Activated gamma-delta T cell (primary cell): Measurements from ENCODE around the gene SNN.

Source experiments
- DNase-seq: peaks from one replicate; lab custom pipeline; 2025; lab: John Stamatoyannopoulos, UW

SNN gene

DNA sequence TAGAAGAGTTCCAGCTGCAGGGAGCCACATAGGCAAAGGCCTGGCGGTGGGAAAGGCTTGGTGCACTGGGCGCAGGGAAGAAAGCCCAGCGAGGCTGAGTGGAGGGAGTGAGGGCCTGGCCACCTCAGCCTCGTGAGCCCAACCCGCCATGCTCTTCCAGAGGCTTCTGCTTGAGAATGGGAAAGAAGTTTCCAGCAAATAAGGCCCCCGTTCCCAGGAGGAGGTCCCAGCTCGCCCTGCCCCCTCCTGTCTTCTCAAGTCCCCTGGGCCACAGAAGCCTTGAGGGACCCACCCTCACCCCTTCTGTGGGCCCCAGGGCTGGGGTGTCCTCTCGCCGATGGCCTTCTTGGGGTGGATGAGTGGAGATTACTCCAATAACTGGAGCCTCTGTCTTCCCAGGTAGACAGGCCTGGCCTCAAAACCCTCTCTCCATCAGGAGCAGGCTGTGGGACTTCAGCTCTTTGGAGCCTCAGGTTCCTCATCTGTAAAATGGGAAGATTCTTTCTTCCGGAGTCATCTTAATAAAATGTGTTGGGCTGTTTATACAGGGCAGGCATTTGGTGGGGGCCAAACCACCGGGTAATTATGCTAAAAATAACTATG lies 933 bp upstream of the SNN start:
- no peak for DNase-seq

DNA sequence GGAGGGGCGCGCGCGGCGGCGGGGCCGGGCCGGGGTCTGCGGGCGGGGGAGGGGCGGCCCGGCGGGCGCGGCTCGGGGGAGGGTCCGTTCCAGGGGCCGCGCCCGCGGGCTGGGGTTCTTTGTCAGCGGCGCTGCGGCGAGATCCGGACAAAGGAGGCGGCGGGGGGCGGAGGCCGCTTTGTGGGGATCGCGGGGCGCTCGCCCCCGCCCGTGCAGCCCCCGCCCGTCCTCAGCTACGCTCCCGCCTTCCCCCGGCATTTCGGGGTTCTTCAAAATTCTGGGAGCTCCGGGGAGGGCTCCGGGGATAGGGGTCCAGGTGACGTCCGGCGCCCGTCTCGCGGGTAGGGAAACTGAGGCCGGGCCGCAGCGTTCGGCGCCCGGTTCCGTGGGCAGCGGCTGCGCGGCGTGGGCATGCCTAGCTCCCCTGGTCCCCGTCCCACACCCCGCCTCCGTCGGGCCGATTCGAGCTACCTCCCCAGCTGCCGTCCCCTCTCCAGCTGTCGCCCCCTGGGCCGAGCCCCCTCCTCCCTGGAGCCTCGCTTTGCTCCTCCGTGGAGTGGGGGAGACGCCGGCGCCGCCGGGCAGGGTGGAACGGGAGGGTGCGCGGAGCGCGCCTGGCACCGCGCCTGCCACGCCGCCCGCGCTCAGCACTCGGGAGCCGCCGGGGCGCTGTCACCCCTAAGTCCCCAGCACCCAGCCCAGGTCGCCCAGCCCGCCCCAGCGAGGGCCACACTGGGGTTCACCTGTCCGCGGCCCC lies 546 bp downstream of the SNN start:
- no peak for DNase-seq

DNA sequence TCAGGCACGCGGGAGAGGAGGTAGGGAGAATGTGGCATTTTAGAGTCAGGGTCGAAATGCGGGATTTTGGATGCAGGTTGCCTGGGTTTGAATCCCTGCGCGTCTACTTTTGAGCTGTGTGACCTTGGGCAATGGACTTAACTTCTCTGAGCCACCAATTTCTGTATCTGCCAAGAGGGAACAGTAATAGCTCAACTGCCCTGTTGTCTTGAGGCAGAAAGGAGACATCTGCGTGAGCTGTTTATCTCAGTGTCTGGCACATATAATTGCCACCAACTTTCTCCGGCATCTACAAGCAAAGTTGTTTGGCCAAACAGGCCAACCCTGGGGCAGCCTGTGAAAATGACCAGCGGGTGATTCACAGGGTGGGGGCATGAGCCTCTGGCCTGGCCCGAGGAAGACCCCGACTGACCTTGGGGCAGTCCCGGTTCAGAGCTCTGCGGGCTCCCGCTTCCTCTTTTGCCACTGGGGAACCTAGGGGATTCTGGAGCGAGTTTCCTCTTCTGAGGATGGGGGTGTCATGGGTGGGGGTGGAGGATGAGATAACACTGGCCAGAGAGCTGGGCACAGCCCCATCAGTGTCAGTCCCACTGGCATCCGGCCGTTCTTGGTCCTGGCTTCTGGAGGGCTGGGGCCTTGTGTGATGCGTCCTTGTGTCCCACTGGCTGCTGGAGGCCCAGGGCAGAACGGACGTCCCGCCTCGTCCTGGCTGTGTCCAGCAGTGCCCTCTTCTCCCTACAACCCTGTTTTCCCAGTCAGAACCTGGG lies 1.3 kb downstream of the SNN start:
- no peak for DNase-seq

DNA sequence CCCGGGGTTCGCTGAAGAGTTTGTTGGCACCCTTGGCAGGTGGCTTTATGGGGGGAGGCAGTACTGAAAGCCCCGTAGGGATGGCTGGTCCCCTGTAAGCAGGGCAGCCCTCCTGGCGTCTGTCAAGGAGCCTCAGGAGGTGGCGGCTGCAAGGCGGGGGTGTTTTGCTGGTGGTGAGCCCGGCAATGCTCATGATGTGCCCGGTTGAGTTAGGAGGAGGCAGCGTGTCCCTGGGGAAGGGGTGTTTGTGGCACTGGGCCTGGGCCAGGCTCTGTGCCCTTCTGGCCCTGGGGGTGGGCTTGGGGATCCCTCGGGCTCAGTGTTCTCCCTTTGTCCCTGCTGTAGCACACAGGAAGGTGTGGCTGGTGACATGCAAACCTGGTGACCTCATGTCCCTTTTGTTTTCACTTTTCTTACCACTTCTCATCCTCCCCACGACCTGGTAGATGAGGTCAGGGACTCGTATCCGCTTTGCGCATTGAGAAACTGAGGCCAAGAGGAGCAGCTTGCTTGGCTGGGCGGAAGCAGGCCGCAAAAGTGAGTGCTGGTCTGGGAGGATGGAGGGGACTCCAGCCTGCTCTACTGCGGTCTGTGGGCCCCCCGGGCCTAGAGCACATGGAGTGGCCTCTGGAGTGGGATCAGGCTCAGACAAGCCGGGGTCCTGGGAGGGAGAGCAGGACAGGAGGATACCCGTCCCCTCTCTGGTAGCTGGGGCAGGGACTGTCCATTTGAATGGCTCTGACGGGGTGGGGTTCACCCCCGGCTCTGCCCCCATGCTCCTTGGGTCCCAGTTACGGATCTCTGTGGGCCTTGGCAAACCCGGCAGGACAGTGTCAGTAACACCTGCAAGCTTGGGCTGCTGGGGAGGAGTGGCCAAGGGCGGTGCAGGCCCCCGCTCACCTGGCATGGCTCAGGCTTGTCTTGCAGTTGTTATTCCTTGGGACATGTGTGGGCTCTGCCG lies 2.2 kb downstream of the SNN start:
- DNase-seq, result no peak

DNA sequence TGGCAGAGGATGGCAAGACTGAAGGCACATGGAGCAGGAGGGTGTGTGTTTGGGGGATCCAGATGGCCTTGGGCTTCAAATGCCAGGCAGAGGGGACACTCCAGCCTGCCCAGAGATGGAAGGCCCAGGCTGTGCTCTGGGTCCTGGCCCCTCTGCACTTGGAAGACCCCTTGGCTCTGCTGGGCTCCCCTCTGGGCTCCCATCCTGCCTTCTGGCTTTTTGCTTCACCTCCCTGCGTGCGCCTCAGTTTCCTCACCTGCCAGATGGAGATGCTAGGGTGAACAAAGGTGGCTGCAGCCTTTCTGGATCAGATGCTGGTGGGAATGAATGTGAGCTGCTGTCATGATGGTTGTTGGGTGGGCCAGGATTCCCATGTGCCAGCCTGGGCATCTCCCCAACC lies 3.0 kb downstream of the SNN start:
- no peak for DNase-seq

DNA sequence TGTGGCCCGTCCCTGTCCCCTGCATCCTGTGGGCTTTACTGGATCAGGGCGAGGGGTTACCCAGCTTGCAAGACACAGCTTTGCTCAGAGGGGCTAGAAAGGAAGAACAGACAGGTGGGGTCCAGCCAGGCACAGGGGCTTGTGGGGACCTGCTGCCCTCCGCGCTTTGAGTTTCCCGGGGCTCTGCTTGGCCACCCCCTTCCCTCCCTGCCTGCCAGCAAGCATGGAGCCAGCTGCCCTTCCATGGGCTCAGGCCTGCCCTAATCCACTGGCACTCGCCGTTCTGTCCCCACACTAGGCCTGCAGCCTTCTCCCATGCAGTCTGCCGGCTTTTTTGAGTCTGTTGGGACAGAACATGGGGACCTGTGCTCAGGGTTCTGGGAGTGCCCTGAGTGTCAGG lies 3.4 kb downstream of the SNN start:
- no peak for DNase-seq

DNA sequence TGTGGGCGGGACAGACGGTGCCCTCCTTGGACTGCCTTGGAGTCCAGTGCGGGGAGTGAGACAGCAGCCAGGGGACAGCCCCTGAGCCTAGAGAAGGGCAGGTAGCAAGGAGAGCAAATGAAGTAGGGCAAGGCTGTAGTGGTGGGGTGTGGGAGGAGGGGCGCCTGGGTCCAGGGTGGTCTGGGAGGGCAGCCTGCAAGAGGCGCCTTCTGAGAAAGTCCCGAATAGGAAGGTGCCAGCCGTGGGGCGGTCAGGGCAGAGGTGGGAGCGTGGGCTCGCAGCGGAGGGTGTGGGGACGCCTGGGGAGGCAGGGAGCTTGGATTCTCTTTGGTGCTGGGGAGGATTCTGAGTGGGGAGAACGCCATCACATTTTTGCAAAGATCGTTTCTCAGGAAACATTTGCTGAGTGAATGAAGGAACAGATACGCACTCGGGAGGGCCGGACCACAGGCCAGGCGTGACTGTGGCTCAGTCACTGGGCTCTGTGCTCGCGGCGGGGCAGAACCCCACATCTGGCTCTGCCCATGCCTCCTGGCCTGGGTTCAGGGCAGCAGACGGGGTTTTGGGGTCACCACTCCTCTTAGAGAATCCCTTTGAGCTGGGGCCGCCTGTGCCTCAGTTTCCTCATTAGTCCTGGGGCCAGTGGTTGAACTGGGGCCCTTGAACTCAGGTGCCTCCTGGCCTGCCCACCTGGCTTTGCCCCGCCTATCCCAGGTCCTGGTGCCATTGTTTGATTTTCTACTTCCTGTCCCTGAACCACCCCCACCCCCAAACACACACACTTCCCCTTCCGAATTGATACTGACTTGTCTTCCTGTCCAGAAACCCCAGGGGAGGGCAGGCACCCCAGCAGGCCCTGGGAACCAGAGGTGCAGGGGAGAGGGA lies 4.2 kb downstream of the SNN start:
- DNase-seq, result no peak

DNA sequence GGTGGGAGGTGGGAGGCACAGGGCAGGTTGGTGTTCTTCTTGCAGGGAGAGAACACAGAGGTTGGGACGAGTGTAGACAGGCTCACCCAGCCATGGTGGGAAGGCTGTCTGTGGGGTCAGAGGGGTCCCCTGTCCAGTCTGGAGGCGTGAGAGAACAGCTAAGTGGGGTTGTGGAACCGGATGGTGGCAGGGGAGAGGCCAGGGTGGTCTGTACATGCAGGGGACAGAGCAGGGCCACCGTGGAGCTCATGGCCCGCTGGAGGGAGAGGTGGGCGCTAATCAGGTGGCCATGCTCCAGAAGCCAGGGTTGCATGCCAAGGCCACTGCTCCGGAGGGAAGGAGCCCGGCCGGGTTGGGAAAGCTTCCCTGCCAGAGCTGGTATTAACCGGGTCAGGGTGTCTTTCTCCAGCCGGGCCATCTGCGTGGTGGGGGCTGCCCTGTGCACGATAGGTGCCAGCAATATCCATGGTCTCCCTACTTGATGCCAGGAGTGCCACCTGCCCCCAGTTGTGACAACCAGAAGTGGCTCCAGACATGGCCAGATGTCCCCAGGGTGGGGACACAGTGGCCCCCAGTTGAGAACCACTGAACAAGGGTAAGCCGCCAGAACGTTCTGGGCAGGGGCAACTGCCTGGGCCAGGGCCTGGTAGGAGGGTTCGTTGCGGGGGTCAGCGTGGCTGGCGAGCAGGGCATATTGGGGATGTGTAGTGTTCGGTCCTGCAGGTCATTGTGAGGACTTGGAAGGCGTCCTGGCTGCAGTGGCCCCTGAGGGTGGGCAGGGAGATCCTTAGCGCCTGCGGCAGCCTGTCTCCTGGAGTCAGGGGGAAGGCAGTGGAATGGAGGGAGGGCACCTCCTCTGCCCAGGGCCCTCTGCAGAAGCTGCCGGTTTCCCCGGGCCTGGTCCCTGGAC lies 5.1 kb downstream of the SNN start:
- no peak for DNase-seq

DNA sequence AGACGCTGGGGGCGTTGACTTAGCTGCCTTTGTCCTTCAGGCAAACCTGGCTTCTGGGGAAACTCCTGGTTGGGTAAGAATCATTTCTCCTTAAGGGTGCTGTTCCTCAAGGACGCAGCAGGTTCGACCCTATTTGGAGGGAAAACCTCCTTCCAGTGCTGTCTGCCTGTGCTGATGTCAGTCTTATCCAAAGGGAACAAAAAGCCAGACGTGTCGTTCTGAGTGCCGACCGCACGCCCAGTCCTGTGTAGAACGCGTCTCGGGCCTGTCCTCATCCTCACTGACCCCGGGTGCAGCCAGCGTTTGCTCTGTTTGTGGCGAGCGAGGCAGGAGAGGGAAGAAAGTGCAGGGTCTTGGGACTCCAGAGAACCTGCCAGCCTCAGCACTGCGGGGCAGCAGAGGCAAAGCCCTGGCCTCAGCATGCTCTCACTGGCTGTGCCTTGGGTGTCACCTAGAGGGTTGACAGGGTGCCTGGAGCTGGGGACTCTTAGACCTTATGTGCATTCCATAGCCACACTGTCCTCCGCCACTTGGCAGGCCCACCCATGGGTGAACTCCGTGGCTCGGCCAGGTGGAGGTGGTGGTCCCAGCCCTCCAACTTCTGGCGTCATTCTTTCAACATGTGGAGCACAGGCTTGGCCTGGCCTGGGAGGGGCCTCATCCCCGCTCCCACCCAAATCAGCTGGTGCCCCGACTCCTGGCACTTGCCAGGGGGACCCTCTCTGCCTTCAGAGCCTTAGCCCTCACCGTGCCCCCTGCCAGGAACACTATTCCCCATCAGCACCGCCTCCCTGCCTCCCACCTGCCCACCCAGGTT lies 6.0 kb downstream of the SNN start:
- DNase-seq, result no peak

DNA sequence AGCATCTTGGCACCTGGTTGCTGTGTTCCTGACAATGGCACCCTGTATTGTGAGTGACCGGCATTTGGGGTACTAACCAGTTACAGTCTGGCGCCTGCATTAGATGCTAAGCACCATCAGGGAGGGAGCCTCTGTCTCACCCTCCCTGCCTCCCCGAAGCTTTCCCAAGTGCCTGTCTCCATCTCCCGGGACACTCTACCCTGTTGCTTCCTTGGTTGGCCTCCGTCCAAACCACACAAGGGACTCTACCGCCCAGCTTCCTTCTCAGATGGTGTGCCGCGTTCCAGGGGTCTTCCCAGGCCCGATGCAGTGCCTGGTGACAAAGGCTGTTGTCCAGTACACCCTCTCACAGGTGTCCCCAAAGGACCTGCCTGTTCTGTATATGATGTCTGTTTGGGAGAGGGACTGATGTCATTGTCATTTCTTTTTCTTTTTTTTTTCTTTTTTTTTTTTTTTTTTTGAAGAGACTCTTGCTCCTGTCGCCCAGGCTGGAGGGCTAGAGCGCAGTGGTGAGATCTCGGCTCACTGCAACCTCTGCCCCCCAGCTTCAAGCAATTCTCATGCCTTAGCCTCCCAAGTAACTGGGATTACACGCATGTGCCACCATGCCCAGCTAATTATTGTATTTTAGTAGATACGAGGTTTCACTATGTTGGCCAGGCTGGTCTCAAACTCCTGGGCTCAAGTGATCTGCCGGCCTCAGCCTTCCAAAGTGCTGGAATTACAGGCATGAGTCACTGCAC lies 6.7 kb downstream of the SNN start:
- no peak for DNase-seq

DNA sequence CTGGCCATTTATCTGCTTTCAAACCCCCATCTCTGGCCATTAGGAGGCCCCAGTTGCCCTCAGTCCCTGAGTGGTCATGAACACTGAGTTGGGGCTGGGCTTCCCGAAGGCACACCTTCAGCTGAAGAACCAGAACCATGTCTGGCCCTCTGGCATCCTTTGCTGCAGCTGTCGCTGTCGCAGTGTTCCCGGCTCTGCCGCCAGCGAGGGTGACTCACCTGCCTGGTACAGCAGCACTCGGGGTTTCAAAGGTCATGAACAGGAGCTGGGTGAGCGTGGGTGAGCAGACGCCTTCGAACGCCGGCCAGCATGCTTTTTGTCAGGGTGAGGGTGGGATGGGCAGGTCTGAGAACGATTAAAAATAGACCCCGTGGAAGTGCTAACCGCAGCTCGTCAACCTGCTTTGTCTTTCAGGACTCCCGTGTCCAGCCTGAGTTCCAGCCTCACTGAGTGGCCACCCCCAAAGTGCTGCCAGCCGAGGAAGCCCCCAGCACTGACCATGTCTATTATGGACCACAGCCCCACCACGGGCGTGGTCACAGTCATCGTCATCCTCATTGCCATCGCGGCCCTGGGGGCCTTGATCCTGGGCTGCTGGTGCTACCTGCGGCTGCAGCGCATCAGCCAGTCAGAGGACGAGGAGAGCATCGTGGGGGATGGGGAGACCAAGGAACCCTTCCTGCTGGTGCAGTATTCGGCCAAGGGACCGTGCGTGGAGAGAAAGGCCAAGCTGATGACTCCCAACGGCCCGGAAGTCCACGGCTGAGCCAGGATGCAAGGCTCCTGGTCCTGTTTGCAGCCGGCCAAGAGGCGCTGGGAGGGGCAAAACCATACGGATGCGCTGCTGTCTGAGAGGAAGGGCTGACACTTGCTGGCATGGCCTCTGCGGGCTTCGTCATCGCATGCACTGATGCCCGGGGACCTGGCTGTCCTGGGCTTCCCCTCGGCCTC lies 7.6 kb downstream of the SNN start:
- no peak for DNase-seq

DNA sequence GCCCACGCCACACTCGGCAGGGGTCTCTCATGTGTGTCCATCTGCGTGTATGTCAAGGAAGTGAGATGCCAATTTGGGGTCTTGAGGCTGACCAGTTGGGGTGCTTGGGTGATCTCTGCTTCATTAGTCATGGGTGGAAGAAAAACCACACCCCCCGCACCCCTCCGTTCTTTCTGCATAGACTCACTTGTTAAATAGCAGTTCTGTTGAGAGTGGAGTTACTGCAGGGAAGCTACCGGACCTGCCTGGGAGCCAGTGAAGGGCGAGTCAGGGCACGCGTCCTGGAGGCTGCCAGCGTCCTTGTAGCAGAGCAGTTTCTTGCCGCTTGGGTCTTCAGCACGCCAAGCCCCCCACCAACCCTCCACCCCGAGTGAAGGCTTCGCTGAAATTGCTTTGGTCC lies 8.5 kb downstream of the SNN start:
- no peak for DNase-seq

DNA sequence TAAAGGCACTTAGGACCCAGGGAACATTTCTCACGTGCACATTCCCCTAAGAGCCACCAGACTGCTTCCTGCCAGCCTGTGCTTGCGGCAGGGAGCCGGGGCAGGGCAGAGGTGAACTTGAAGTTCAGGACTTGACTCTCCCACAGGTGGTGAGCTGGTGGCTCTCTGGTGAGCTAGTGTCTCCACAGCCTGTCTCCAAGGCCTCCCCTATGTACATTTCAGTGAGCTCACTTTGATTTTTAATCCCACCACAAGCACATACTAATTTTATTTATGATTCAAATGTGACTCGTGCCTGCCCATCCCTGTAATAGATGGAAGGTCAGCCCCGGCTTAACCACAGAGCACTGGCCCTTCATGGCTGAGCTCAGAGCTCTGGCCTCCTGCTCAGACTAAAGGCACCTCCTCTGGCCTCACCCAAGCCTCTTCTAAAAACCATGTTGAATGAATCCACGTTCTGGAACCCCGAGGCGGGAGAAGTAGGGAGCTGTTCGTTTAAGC lies 9.2 kb downstream of the SNN start:
- DNase-seq, result no peak

DNA sequence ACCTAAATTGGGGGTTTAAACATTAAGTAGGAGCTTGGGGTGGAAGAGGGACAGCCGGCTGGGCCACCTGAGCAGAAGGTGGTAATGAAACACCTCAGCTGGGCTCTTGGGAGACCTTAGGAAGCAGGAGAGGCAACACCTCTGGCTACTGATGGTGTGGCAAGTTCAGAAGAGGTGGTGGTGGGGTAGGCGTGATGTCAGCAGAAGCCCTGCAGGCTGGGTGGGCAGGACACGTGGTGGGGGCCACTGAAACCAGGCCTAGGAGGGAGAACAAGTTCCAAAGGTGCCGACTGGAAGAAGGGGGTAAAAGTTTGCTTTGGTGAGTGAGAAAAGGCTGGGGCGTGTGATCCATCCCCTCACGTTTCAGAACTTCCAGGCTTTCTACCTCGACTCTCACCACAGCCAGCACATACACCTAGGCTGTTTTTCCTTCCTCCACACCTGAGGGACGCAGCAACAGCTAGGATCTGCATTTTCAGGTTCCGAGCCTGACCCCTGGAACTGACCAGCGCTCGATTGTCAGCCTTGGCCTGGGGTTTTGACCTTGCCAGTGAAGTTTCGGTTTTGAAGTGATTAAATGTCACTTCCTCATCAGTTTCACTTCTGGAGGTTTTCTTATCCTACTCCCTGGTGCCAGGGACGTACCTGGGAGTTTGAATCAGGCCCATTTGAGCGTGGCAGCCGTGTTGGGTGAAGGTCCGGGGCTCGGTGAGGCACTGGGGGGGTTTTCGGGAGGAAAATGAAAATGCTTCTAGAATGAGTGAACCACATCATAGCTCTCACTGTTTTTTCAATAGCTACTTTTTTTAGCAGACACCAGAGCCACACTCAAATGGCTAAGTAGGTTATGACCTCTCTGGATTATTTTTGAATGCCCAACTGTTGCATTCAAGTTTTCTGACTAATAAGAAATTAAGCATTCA lies 10.0 kb downstream of the SNN start:
- no peak for DNase-seq

DNA sequence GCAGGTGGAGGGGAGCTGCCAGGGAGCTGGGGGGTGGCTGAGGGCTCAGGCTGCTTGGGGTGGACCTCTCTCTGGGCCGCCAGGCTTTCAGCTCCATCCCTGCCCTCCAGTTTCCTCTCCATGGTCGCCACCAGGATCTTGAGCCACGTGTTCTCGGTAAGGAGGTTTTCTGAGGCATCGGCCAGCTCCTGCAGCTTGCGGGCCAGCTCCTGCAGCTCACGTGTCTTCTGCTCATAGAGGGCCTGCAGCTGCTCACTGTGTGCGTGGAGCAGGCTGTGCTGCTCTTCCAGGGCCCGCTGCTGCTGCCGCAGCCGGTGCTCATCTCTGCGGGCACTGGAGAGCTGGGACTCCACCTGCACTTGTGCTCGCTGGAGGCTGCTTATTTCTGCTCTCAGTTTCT lies 11.0 kb downstream of the SNN start:
- DNase-seq, result no peak
